ENCODE results near the gene PUM1. TPM values are rescaled to one million over a fixed set of nuclear protein-coding genes. Genes with fewer than 3 reads are reported as not detected.

The PUM1 gene
- total and polyA plus RNA-seq, 9 donors: 36.3 to 125 (median 112) TPM

GRCh38 chr1:30898031-30898815 is 167.3 kb downstream of the PUM1 start:
- TF ChIP-seq POLR2A (IDR thresholded peaks at IDR 0.05) (no peak), CTCF (IDR thresholded peaks at IDR 0.05) (no peak), EP300 (IDR thresholded peaks at IDR 0.05) (no peak)
- intact Hi-C loops (cut with DNase I): no loop called here
- DNase-seq: no peak
- Histone ChIP-seq H3K36me3 (no peaks in the 10 kb centered on the region), H3K4me1 (ENCODE audit: insufficient read depth) (peaks cover 9% of the 10 kb centered on the region), H3K27me3 (no peaks in the 10 kb centered on the region), H3K4me3 (no peak overlapping the region), H3K9me3 (no peaks in the 10 kb centered on the region), H3K27ac (no peak overlapping the region)
- WGBS, 3 donors: 85 to 92% (median 92%) methylated on average over 8 to 10 of the region's 10 CpGs

GRCh38 chr1:30896905-30897304 is 168.6 kb downstream of the PUM1 start:
- WGBS, 3 donors: 72 to 92% (median 89%) methylated on average over 2 of the region's 2 CpGs
- no peak overlapping the region for H3K4me3 ChIP-seq
- intact Hi-C loops (cut with DNase I): no loop called here
- H3K9me3 ChIP-seq: no peaks in the 10 kb centered on the region
- TF ChIP-seq CTCF (IDR thresholded peaks at IDR 0.05) (no peak), POLR2A (IDR thresholded peaks at IDR 0.05) (no peak), EP300 (IDR thresholded peaks at IDR 0.05) (no peak)
- H3K4me1 ChIP-seq (ENCODE audit: insufficient read depth): peaks cover 2% of the 10 kb centered on the region
- no peaks in the 10 kb centered on the region for H3K36me3 ChIP-seq
- H3K27me3 ChIP-seq: no peaks in the 10 kb centered on the region
- no peak for DNase-seq
- H3K27ac ChIP-seq: no peak overlapping the region

- no peak for DNase-seq
- Histone ChIP-seq H3K27me3 (no peaks in the 10 kb centered on the region), H3K36me3 (no peaks in the 10 kb centered on the region), H3K27ac (no peak overlapping the region), H3K4me1 (ENCODE audit: insufficient read depth) (peaks cover 1% of the 10 kb centered on the region), H3K4me3 (no peak overlapping the region), H3K9me3 (no peaks in the 10 kb centered on the region)
- intact Hi-C loops (cut with DNase I): no loop called here
- 38 to 41% (median 38%) methylated on average over 6 of the region's 6 CpGs for WGBS, 3 donors
- no peak for TF ChIP-seq POLR2A (IDR thresholded peaks at IDR 0.05)
- TF ChIP-seq CTCF (IDR thresholded peaks at IDR 0.05): no peak
- no peak for TF ChIP-seq EP300 (IDR thresholded peaks at IDR 0.05)
Observed at GRCh38 chr1:30895944-30896660, 169.4 kb downstream of the PUM1 start.

- 32 to 37% (median 35%) methylated on average over 6 of the region's 6 CpGs for WGBS, 3 donors
- no peaks in the 10 kb centered on the region for H3K9me3 ChIP-seq
- DNase-seq: no peak
- no peaks in the 10 kb centered on the region for H3K36me3 ChIP-seq
- no peak for TF ChIP-seq CTCF (IDR thresholded peaks at IDR 0.05)
- no peak for TF ChIP-seq POLR2A (IDR thresholded peaks at IDR 0.05)
- no peak for TF ChIP-seq EP300 (IDR thresholded peaks at IDR 0.05)
- H3K4me1 ChIP-seq (ENCODE audit: insufficient read depth): peaks cover 1% of the 10 kb centered on the region
- intact Hi-C loops (cut with DNase I): no loop called here
- no peak overlapping the region for H3K4me3 ChIP-seq
- H3K27me3 ChIP-seq: no peaks in the 10 kb centered on the region
- no peak overlapping the region for H3K27ac ChIP-seq
Observed at GRCh38 chr1:30895382-30895943, 170.1 kb downstream of the PUM1 start.
